22Rv1 (cell line): Measurements from ENCODE around the gene TCAP.

Experiments
- H3K27ac ChIP-seq: fragments of 450-650 bp; 2 replicates; pipeline ENCODE4 v1.5.1; 2017
- CTCF ChIP-seq: fragments of 450-650 bp; IDR thresholded peaks from 2 replicates; pipeline ENCODE4 v1.5.1; 2017; ENCODE audit warnings: mild to moderate bottlenecking
- ZFX ChIP-seq: fragments of 450-650 bp; IDR thresholded peaks from 2 replicates; pipeline ENCODE4 v1.6.1; 2017; ENCODE audit warnings: antibody characterized with exemption, borderline replicate concordance

TCAP gene

GRCh38 chr17:39663688-39664580, 1.2 kb upstream of the TCAP start:
- peak overlapping the region; percentile 56 for H3K27ac ChIP-seq
- TF ChIP-seq CTCF (no peak), ZFX (no peak)

- peak; percentile 35 for TF ChIP-seq CTCF
- no peak for TF ChIP-seq ZFX
- H3K27ac ChIP-seq: no peak overlapping the region
Observed at GRCh38 chr17:39665642-39666224, 584 bp downstream of the TCAP start.

GRCh38 chr17:39666231-39666600, 1.1 kb downstream of the TCAP start:
- no peak for TF ChIP-seq ZFX
- no peak overlapping the region for H3K27ac ChIP-seq

- H3K27ac ChIP-seq: no peak overlapping the region
- TF ChIP-seq CTCF (no peak), ZFX (no peak)
Observed at GRCh38 chr17:39666601-39667261, 1.6 kb downstream of the TCAP start.

- H3K27ac ChIP-seq: no peak overlapping the region
- no peak for TF ChIP-seq CTCF
- TF ChIP-seq ZFX: no peak
Observed at GRCh38 chr17:39667262-39667944, 2.3 kb downstream of the TCAP start.

- H3K27ac ChIP-seq: no peak within 1 kb of the TSS
- peak; percentile 88 for TF ChIP-seq CTCF
- TF ChIP-seq ZFX: no peak
Observed at GRCh38 chr17:39667945-39668924, 3.1 kb downstream of the TCAP start, which contains the start of gene PNMT. Gene PNMT (plus strand): TSS chr17:39668453. CDS start chr17:39668476, 23 bp downstream.
